WI38 (cell line): ENCODE data around the gene INTS11.

ENCODE experiments used
- H3K4me3 ChIP-seq: 2 replicates; pipeline ENCODE4 v1.5.1; 2011; ENCODE audit warnings: low read depth, mild to moderate bottlenecking, control low read depth, low read length
- TF ChIP-seq, protein P1 (sequence below): IDR thresholded peaks from 2 replicates; pipeline ENCODE4 v1.5.1; 2012; ENCODE audit warnings: low read depth, mild to moderate bottlenecking, control low read depth, low read length

Gene INTS11

DNA sequence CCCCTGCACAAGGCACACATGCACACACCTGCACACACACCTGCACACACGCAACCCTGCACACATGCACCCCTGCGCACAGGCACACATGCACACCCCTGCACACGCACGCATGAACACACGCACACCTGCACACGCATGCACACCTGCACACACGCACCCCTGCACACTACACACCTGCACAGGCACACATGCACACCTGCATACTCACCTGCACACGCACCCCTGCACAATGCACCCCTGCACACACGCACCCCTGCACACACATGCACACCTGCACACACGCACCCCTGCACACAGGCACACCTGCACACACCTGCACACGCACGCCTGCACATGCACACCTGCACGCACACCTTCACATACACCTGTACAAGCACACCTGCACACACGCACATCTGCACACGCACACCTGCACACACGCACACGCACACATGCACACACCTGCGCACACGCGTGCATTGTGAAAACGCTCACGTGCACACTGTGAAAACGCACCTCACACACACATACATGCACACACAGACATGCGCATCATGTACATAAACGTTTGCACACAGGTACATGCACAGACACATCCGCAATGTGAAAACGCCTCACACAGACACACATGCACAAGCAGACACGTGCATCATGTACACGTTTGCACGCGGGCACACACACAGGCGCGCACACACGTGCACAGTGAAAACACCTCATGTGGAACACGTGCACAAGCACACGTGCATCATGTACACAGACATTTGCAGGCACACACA, 16.5 kb upstream of the INTS11 start:
- no peak overlapping the region for H3K4me3 ChIP-seq
- TF ChIP-seq, protein P1, sequence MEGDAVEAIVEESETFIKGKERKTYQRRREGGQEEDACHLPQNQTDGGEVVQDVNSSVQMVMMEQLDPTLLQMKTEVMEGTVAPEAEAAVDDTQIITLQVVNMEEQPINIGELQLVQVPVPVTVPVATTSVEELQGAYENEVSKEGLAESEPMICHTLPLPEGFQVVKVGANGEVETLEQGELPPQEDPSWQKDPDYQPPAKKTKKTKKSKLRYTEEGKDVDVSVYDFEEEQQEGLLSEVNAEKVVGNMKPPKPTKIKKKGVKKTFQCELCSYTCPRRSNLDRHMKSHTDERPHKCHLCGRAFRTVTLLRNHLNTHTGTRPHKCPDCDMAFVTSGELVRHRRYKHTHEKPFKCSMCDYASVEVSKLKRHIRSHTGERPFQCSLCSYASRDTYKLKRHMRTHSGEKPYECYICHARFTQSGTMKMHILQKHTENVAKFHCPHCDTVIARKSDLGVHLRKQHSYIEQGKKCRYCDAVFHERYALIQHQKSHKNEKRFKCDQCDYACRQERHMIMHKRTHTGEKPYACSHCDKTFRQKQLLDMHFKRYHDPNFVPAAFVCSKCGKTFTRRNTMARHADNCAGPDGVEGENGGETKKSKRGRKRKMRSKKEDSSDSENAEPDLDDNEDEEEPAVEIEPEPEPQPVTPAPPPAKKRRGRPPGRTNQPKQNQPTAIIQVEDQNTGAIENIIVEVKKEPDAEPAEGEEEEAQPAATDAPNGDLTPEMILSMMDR = no peak

DNA sequence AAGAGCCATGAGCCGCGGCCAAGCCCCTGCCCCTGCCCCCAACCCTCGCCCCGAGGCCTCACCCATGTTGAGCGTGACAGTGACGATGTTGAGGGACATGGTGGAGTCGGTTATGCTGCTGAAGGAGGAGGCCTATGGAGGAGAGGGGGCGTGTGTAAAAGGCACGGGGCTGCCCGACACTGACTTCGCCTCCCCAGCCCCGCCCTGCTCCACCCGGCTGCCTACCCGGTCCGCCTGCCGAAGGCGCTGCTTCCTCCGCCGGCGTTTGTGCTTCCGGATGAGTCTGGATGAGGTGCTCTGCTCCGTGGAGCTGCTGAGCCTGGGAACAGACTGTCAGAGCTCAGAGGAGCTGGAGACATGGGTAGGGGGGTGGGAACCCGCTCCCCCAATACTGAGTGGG, 15.7 kb upstream of the INTS11 start:
- TF ChIP-seq, protein P1 = no peak
- H3K4me3 ChIP-seq = no peak overlapping the region

DNA sequence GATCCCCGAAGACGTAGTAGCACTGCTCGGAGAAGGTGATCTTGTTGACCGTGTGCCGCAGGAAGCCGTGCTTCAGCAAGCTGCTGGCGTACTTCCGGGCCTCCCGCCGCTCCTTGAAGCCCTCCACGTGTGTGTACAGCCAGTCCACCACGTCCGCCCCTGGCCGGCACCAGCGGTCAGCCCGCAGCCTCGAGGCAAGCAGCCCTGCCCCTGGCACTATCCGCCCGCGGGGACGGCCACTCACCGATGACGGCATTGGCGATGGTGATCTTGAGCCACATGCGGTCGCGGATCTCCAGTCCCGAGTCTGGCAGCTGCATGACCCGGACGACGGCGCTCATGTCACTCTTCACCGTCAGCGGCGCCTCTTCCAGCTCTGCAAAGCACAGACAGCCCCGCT, 13.8 kb upstream of the INTS11 start:
- H3K4me3 ChIP-seq = no peak overlapping the region
- TF ChIP-seq, protein P1 = no peak

- TF ChIP-seq, protein P1 = no peak
- no peak overlapping the region for H3K4me3 ChIP-seq
Measured at GRCh38 chr1:1337793-1338147, 13.3 kb upstream of the INTS11 start.

DNA sequence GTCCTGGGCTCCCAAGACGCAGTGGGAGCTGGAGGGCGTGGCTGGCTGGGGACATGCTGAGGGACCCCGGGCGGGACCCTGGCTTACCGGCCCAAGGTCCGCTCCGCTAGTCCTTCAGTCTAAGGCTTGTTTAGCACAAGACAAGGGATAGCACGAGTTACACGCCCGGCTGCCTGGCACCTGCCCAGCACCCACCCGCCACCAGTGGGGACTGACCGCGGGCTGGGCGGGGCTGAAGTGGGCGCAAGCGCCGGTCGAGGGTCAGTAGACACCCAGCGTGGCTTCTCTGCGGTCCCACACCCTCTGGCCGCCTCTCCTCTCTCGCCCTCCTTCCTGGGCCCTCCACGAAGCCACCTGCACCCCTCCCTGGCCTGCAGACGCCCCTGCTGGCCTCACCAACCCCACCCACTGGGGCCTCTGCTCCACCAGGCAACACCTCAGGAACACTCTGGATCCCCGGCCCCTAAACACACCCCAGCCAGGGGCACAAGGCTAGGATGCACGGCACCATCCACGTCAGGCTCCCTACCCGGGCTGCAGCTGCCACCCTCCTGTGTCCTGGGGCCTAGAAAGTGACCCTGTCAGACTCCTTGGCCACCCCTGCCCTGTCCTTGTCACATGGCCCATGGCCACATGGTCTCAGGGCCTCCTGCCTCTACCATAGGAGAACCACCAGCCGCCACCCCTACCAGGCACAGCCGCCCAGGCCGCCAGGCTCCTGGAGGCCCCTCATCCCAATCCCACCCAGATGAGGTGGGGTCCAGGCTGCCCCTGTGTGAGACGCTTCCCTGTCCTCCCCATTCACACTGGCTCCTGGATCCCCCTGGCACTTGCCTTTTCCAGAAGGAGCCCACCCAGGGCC, 12.7 kb upstream of the INTS11 start:
- TF ChIP-seq, protein P1 = no peak
- no peak overlapping the region for H3K4me3 ChIP-seq

GRCh38 chr1:1336446-1336845, 12.0 kb upstream of the INTS11 start:
- H3K4me3 ChIP-seq = no peak overlapping the region

More at GRCh38 chr1:1336446-1336845, 12.0 kb upstream of the INTS11 start:
- TF ChIP-seq, protein P1 = no peak
